ENCODE measurements around the gene REXO4.

The REXO4 gene

DNA sequence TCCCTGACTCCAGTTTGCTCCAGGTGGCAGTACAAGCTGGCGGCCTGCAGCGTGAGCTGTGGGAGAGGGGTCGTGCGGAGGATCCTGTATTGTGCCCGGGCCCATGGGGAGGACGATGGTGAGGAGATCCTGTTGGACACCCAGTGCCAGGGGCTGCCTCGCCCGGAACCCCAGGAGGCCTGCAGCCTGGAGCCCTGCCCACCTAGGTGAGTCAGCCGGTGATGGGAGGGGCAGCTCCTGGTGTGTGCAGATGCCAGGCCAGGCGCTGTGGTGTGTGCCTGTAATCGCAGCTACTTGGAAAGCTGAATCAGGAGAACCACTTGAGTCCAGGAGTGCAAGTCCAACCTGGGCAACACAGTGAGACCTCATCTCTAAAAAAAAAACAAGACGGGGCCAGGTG, 31.9 kb upstream of the REXO4 start:
- no peak for DNase-seq (ENCODE audit: low read depth)

DNA sequence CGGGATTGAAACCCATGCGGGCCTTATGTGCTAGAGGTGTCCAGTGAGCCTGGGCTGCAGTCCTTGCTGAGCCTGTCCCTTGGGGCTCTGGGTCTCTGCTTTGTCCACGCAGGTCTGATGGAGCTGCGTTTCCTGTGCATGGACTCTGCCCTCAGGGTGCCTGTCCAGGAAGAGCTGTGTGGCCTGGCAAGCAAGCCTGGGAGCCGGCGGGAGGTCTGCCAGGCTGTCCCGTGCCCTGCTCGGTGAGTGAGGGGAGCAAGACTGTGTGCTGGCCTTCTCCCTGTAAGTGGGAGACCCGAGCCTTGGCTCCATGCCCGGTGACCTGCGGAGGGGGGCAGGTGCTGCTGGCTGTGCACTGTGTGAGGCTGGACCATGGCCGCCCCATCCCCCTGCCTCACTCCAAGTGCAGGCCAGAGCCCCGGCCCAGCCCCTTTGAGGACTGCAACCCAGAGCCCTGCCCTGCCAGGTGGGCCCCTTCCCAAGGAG, 30.7 kb upstream of the REXO4 start:
- DNase-seq (ENCODE audit: low read depth) = no peak

DNA sequence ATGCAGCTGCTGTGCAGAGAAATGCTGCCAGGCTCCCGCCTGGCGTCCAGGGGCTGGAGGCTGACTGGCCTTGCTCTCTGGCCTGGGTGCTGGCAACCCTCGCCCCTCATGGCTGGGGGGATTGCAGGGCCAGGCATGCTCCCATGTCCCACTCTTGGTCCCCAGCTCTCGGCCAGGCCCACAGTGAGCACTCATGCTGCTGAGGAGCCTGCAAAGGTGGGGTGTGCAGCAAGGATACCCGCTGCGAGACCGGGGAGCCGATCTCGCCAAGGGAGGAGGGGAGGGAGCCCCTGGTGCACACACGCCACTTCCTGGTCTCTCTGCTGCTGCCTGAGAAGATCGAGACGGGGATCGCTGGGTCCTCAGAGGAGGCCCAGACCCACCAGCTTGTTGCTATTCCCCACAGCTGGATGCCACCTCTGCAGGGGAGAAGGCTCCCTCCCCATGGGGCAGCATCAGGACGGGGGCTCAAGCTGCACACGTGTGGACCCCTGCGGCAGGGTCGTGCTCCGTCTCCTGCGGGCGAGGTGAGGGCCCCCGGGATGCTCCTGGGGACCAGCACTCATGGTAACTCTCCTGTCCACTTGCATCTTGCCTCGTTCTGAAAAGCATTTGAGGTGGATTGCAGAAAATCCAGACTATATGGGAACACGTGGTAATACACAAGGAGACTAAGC, 27.6 kb upstream of the REXO4 start:
- DNase-seq (ENCODE audit: low read depth) = no peak

DNA sequence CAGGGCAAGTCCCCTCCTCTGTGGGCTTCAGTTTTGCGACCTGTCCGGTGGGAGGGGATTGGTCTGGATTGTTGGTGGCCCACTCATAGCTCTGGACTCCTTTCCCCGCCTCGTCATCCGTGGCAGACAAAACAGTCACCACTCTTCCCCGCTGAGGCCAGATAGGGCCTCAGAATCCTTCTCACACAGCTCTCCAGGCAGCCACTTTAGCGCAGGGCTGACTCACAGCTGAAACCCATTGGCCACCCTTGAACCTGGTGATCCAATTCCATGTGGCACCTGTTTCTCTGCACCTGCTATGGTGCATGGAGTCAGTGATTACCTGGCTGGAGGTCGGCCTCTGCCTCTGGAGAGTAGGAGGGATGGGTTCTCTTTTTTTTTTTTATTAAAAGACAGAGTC, 26.2 kb upstream of the REXO4 start:
- no peak for DNase-seq (ENCODE audit: low read depth)

DNA sequence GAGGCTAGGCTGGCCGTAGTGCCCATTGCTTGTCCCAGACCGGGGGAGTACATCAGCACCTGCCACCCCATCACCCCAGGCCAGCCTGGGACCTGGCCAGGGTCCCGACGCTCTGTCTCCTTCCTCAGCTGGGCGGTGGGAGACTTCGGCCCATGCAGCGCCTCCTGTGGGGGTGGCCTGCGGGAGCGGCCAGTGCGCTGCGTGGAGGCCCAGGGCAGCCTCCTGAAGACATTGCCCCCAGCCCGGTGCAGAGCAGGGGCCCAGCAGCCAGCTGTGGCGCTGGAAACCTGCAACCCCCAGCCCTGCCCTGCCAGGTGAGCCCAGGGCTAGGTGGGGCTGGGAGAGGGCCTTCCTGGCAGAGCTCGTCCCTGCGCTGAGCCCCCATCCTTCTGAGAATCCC, 25.4 kb upstream of the REXO4 start:
- DNase-seq (ENCODE audit: low read depth) = no peak

DNA sequence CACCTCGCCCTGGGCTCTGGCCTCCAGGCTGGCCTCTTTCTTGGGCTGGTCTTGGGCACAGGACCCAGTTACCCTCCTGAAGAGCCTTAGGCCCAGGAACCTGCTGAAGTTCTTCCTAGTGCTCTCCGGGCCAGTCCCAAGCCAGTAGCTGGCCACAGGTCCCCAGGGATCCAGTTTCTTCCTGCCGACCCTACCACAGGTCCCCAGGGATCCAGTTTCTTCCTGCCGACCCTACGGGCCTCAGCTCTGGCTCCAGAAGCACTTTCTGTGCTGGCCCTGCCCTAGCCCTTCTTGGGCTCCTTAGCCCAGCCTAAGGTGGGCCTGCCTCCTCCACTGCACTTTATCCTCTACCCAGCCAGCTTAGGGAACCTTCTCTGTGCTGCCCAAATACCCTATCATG, 23.8 kb upstream of the REXO4 start:
- DNase-seq (ENCODE audit: low read depth) = no peak

DNA sequence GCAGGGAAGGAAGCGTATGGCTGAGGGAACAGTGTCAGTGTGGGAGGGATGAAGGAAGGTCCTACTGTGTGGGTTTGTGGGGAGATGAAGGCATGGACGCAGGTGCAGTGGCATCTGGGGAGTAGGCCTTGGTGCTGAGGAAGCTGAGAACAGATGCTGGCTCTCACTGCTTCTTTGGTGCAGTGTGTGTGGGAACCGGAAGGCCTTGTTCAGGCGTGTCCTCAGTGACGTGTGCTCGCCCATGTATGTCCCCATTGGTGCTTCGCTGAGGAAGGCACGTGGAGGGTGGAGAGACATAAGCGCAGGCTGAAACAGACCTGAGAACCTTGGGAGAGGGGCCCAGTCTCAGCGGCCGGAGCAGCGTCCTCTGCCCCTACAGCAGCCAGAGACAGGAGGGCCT, 23.1 kb upstream of the REXO4 start:
- no peak for DNase-seq (ENCODE audit: low read depth)

DNA sequence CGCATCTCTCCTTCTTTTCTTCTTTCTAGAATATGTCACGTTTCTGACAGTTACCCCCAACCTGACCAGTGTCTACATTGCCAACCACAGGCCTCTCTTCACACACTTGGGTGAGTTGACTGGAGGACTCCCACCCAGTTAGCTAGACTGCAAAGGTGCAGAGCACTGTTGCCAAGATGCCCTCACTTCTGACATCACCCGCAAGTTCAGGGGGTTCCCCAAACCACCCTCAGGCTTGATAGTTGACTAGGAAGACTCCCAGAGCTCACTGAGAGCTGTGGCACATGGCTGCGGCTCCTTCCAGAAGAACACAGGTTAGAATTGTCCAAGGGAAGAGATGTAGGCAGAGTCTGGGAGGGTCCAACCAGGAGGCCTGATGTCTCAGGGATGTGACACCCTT, 21.5 kb upstream of the REXO4 start:
- DNase-seq (ENCODE audit: low read depth) = no peak

DNA sequence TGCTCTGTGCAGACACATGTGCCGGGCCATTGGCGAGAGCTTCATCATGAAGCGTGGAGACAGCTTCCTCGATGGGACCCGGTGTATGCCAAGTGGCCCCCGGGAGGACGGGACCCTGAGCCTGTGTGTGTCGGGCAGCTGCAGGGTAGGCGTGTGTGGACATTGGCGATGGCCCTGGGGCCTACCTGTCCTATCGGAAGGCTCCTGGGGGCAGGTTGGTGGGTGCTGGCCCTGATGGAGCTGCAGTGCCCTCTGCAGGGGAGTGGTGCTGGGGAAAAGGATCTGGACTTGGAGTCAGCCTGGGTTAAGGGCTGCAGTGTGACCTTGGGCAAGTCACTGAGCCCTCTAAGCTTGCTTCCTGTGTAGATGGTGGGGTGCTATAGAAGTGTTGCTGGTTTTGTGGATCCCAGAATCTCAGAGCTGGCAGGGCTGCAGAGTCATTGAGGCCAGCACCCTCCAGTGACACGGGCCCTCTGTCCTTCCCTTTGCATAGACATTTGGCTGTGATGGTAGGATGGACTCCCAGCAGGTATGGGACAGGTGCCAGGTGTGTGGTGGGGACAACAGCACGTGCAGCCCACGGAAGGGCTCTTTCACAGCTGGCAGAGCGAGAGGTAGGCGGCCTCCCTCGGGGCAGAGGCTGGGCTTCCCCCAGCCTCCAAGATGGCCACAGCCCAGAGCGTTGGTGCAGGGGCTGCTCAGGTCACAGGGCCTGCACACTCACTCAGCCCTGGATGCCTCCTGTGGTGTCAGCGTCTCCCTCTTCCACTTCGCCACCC, 20.1 kb upstream of the REXO4 start:
- DNase-seq (ENCODE audit: low read depth) = no peak

DNA sequence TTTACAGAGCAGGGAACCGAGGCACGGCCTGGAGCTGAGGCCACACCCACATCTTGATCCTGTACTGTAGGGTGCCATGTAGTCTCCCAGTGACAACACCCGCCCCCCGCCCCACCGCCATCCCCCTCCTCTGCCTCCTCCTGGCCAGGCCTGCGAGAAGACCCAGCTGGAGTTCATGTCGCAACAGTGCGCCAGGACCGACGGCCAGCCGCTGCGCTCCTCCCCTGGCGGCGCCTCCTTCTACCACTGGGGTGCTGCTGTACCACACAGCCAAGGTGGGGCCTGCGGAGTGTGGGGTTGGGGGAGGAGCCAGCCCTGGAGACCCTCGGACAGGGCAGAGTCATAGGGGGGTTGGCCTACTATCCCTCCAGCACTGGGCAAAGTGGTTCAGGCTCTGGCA, 18.9 kb upstream of the REXO4 start:
- no peak for DNase-seq (ENCODE audit: low read depth)

DNA sequence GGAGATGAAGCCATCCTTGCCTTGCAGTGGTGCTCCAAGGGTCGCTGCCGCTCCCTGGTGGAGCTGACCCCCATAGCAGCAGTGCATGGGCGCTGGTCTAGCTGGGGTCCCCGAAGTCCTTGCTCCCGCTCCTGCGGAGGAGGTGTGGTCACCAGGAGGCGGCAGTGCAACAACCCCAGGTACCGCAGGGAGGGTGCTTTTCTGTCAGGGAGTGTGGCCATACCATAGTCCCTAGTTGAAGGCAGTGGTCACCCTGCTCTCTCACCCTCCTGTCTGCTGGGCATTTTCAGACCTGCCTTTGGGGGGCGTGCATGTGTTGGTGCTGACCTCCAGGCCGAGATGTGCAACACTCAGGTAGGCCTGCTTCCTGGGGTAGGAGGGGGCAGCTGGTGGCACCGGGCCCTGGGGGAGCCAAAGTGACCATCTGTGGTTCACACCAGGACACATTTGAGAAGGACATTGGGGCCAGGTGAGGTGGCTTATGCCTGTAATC, 15.6 kb upstream of the REXO4 start:
- no peak for DNase-seq (ENCODE audit: low read depth)

DNA sequence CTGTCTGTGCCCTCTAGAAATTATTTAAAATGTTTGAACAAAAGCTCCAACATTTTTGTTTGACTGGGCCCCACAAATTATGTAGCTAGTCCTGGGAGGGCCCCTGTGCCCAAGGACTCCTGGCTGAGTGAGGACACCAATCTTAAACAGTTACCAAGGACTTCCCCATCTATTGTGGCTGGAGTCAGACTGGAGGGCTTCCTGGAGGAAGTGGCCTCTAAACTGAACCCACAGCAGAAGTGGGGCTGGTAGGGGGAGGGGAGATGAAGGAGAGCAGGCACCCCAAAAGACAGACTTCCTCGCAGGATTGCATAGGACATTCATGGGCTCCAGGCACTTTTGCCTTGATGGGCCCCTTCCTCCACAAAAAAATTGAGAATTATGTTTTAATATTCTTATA, 12.4 kb upstream of the REXO4 start:
- DNase-seq (ENCODE audit: low read depth) = no peak

DNA sequence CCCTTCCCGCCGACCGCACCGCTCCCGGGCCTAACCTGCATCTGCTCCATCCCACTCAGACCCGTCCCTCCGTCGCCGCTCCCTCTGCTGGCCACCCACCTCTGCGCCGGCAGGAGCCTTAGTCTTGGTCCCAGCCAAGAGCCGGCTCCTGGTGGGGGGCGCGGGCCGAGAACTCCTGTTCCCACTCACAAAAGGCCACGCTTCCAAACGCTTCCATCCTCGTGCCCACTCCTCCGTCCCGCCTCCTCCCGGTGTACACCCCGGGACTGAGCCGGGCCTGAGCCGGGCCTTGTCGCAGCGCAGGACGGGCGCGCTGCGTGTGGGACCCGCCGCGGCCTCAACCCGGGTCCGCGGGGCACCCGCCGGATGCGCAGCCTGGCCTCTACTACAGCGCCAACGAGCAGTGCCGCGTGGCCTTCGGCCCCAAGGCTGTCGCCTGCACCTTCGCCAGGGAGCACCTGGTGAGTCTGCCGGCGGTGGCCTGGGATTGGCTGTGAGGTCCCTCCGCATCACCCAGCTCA, 11.9 kb upstream of the REXO4 start:
- DNase-seq (ENCODE audit: low read depth) = no peak

DNA sequence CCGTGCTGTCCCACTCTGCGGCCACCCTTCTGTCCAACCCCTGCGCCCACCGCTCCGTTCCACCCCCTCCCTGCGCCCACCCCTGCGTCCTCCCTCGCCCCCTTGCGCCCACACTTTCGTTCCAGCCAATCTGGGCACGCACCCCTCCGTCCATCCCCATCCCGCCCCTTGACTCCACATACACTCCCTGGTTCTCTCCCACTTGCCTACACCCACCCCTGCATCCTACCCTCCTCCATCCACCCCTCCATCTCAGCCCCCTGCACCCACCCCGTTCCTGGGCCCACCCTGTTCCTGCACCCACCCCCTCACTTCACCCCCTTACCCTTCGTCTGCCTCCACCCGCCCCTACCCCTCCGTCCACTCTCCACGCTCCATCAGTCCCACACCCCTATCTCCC, 11.4 kb upstream of the REXO4 start:
- no peak for DNase-seq (ENCODE audit: low read depth)

DNA sequence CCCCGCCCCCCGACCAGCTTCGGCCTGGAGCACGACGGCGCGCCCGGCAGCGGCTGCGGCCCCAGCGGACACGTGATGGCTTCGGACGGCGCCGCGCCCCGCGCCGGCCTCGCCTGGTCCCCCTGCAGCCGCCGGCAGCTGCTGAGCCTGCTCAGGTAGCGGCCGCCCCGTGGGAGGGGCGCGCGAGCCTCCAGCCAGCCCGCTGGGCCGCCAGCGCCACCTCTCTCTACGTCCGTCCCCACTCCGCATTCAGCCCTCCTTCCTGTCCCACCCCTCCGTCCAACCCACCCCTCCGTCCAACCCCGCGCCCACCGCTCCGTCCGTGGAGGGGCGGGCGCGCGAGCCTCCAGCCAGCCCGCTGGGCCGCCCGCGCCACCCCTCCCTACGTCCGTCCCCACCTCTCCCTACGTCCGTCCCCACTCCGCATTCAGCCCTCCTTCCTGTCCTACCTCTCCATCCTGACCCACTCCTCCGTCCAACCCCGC, 10.8 kb upstream of the REXO4 start:
- no peak for DNase-seq (ENCODE audit: low read depth)

DNA sequence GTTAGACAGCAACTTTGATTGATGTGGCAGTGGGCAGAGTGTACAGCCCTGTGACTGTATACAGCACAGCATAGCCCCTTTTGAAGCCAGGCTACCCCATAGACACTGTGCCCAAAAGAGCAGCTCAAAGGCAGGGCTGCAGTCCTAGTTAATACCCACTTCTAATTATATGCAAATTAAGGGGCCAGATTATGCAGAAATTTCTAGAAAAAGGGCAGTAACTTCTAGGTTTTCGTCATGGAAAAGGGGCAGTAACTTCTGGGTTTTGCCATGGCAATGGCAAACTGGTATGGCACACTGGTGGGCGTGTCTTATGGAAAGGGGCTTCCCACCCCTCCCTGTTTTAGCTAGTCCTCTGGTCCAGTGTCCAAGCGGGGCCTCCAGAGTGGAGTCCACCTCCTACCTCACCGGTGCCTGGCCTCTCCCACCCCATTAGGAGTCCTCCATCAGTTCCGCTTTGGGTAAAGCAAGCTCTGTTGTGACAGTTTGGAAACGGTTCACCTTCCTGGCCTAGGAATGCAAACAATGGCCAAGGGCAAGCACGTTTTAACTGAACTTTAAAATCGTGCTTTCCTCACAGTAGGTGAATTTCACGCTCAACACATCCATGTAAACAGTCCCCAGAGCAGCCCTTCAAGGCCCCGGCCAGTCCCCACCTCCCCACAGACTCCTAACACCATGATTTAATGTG, 10.0 kb upstream of the REXO4 start:
- no peak for DNase-seq (ENCODE audit: low read depth)

DNA sequence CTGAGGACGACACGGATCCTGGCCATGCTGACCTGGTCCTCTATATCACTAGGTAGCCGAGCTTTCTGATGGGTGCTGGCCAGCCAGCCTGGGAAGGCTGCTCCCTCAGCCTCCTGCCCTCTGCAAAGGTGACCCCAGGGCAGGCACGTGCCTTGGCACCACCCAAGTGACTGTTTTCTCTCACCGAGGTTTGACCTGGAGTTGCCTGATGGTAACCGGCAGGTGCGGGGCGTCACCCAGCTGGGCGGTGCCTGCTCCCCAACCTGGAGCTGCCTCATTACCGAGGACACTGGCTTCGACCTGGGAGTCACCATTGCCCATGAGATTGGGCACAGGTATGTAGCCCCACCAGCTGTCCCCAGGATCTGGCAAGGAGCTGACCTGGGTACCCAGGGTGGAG, 8.2 kb upstream of the REXO4 start:
- no peak for DNase-seq (ENCODE audit: low read depth)

DNA sequence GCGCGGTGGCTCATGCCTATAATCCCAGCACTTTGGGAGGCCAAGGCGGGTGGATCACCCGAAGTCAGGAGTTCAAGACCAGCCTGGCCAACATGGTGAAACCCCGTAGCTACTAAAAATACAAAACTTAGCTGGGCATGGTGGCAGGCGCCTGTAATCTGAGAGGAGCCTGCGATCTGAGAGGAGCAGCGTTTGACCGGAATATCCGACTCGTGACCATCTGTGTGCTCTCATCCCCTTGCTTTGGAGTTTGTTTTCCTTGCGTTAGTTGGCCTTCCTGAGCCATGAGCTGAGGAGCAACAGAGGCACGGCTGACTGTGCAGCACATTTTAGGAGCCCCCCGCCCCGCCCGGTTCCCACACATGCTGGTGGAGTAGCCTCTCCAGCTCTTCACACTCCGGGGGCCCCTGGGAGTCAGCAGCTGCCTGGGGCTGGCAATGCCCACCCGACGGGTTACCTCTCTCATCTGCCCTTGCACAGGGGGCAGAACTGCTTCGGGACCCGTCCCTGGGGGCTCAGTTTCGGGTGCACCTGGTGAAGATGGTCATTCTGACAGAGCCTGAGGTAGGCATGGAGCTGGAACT, 7.3 kb upstream of the REXO4 start:
- no peak for DNase-seq (ENCODE audit: low read depth)

DNA sequence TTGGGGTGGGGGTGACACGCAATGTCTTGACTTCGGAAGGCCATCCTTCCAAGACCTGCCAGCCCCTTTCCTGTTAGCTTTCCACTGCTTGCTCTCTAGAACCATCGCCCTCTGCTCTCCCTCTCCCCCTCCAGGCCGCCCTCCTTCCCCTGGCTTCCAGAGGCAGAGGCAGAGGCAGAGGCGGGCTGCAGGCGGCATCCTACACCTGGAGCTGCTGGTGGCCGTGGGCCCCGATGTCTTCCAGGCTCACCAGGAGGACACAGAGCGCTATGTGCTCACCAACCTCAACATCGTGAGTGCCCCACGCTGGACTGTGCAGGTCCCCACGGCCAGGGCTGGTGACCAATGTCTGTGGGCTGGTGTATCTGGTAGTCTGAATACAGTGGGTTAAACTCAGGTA, 6.4 kb upstream of the REXO4 start:
- DNase-seq (ENCODE audit: low read depth) = no peak

DNA sequence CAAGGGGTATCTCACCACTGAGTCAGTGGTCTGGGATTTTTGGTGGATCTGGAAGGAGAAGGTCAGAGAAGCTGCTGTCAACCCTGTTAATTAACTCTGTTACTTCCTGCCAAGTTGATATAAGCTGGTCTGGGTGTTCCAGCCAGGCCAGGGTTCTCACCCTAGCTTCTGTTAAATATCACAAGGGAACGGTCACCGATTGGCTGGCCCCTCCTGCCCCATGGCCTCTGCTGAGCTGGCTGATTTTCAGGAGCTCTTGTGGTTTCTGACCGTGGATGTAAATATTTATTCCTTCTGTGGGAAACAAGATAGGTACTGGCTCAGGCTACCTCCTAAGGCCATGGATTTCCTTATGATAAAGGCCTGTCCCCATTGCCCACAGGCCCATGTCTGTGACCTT, 5.4 kb upstream of the REXO4 start:
- no peak for DNase-seq (ENCODE audit: low read depth)

DNA sequence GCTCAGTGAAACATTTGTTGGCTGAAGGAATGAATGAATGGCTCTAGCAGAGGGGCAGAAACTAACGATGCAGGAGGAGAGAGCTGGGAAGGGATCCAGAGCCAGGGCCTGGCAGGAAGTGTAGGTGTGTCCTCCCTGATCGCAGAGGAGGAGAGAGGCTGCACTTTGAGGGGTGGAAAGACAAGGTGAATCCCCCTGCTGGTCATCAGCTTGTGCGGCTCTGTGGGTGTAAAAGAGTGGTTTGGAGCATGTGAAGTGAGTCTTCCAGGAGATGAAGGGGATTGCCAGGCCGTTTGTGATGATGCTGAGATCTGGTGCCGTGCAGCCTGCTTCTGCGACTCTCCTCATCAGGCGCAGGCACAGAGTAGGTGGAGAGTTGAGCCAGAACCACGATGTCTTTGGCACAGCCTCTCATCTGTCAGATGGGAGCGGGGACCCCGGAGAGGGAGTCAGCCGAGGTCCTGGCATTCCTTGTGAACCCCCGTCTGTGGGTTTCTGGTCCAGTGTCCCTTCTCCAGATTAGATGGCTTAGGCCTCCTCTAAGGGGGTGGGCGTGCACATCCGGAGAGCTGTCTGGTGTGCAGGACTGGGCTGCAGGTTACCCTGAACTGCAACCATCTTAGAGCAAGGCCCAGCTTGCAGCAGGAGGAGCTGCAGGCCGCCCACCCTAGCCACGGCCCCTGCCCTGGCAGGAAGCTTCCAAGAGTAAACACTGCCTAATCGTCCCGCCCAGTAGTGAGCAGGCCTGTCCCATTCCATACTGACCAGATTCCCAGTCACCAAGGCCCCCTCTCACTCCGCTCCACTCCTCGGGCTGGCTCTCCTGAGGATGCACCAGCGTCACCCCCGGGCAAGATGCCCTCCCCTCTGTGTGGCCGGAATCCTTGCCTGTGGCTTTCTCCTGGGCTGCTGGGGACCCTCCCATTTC, 4.1 kb upstream of the REXO4 start, which contains the start of gene ADAMTS13:
TSS of gene ADAMTS13 (plus strand) at position 753 of the 928 bp plus-strand sequence. CDS start at position 830, 77 bp downstream.
- DNase-seq (ENCODE audit: low read depth) = no peak

Data from stimulated activated CD4-positive, alpha-beta T cell treated with anti-CD3 and anti-CD28 coated beads, Interleukin-2, amount 100 ng/mL, for 4 hours (primary cell).